Neural crest cell (in vitro differentiated cells): Measurements from ENCODE around the gene GLRX. TPM values are rescaled to one million over a fixed set of nuclear protein-coding genes. Genes with fewer than 3 reads are reported as not detected.

Experiments
- DNase-seq: peaks from one replicate; pipeline ENCODE4 v3.0.0; 2021; ENCODE audit warnings: low read depth, mixed read lengths, low spot score
- H3K27ac Mint-ChIP-seq: one replicate; pipeline ENCODE4 v1.8.0; 2021; ENCODE audit warnings: mild to moderate bottlenecking, mixed read lengths; ENCODE audit not compliant: unreplicated experiment
- H3K27me3 Mint-ChIP-seq: 2 replicates; pipeline ENCODE4 v1.8.0; 2021; ENCODE audit warnings: low read depth, mild to moderate bottlenecking, mixed read lengths
- H3K36me3 Mint-ChIP-seq: 2 replicates; pipeline ENCODE4 v1.8.0; 2021; ENCODE audit warnings: low read depth, mild to moderate bottlenecking, mixed read lengths
- H3K4me1 Mint-ChIP-seq: 2 replicates; pipeline ENCODE4 v1.8.0; 2021; ENCODE audit warnings: mixed read lengths
- H3K4me3 Mint-ChIP-seq: one replicate; pipeline ENCODE4 v1.8.0; 2021; ENCODE audit warnings: mild to moderate bottlenecking, mixed read lengths
- H3K9me3 Mint-ChIP-seq: 2 replicates; pipeline ENCODE4 v1.8.0; 2021; ENCODE audit warnings: mixed read lengths
- CTCF ChIP-seq: fragments of 200-600 bp; sonication (generic); conservative IDR thresholded peaks from 2 replicates; pipeline ENCODE4 v1.5.0; 2021; ENCODE audit warnings: antibody characterized with exemption, mild to moderate bottlenecking
- total RNA-seq: library from RNA; stranded (reverse); gene quantifications from 2 replicates; pipeline ENCODE4 v1.2.1, GENCODE V29; 2021

The GLRX gene
- total RNA-seq, 1 donor from 2014 or later = 10.3 TPM

- DNase-seq = no peak
- Mint-ChIP-seq H3K27me3 (no peaks in the 10 kb centered on the region), H3K27ac (no peak overlapping the region), H3K4me3 (no peak overlapping the region), H3K36me3 (no peaks in the 10 kb centered on the region), H3K4me1 (no peaks in the 10 kb centered on the region), H3K9me3 (no peaks in the 10 kb centered on the region)
- TF ChIP-seq CTCF = no peak
Observed at GRCh38 chr5:95848701-95849100, 26.2 kb upstream of the GLRX start.

- Mint-ChIP-seq H3K27me3 (no peaks in the 10 kb centered on the region), H3K36me3 (no peaks in the 10 kb centered on the region), H3K27ac (no peak overlapping the region), H3K9me3 (no peaks in the 10 kb centered on the region), H3K4me1 (no peaks in the 10 kb centered on the region), H3K4me3 (no peak overlapping the region)
- no peak for DNase-seq
- TF ChIP-seq CTCF = no peak
Observed at GRCh38 chr5:95847261-95847592, 24.7 kb upstream of the GLRX start.

- Mint-ChIP-seq H3K9me3 (no peaks in the 10 kb centered on the region), H3K4me1 (no peaks in the 10 kb centered on the region), H3K4me3 (no peak overlapping the region), H3K36me3 (no peaks in the 10 kb centered on the region), H3K27me3 (no peaks in the 10 kb centered on the region), H3K27ac (no peak overlapping the region)
- peak; percentile 94 for TF ChIP-seq CTCF
- peak; percentile 65 for DNase-seq
Observed at GRCh38 chr5:95846554-95847260, 24.2 kb upstream of the GLRX start.

- Mint-ChIP-seq H3K27ac (peak overlapping the region; percentile 54), H3K27me3 (no peaks in the 10 kb centered on the region)
Observed at GRCh38 chr5:95845391-95845790, 22.9 kb upstream of the GLRX start.

GRCh38 chr5:95843733-95844223, 21.3 kb upstream of the GLRX start:
- Mint-ChIP-seq H3K27ac (no peak overlapping the region), H3K4me3 (no peak overlapping the region), H3K9me3 (peaks cover 3% of the 10 kb centered on the region), H3K27me3 (no peaks in the 10 kb centered on the region), H3K4me1 (no peaks in the 10 kb centered on the region), H3K36me3 (no peaks in the 10 kb centered on the region)
- TF ChIP-seq CTCF = no peak
- DNase-seq = no peak

More at GRCh38 chr5:95845391-95845790, 22.9 kb upstream of the GLRX start:
- no peak for TF ChIP-seq CTCF
- H3K4me1 Mint-ChIP-seq = no peaks in the 10 kb centered on the region
- DNase-seq = no peak
- H3K4me3 Mint-ChIP-seq = no peak overlapping the region
- H3K36me3 Mint-ChIP-seq = no peaks in the 10 kb centered on the region
- no peaks in the 10 kb centered on the region for H3K9me3 Mint-ChIP-seq
